ENCODE results near the gene AGBL4.

DNA sequence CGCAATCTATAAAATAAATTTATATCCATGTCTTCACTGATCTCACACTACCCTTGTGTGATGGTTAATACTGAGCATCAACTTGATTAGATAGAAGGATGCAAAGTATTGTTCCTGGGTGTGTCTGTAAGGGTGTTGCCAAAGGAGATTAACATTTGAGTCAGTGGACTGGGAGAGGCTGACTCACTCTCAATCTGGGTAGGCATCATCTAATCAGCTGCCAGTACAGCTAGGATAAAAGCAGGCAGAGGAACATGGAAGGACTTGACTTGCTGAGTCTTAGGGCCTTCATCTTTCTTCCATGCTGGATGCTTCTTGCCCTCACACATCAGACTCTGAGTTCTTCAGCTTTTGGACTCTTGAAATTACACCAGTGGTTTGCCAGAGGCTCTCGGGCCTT lies 615.4 kb downstream of the AGBL4 start:
- TF ChIP-seq, protein P1, sequence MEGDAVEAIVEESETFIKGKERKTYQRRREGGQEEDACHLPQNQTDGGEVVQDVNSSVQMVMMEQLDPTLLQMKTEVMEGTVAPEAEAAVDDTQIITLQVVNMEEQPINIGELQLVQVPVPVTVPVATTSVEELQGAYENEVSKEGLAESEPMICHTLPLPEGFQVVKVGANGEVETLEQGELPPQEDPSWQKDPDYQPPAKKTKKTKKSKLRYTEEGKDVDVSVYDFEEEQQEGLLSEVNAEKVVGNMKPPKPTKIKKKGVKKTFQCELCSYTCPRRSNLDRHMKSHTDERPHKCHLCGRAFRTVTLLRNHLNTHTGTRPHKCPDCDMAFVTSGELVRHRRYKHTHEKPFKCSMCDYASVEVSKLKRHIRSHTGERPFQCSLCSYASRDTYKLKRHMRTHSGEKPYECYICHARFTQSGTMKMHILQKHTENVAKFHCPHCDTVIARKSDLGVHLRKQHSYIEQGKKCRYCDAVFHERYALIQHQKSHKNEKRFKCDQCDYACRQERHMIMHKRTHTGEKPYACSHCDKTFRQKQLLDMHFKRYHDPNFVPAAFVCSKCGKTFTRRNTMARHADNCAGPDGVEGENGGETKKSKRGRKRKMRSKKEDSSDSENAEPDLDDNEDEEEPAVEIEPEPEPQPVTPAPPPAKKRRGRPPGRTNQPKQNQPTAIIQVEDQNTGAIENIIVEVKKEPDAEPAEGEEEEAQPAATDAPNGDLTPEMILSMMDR (conservative IDR thresholded peaks at IDR 0.05 in 1 of 2, IDR thresholded peaks at IDR 0.05 in 1 of 2; ENCODE audit: extremely low read depth in 1 of 2, insufficient read depth in 1 of 2, low read depth in 1 of 2, low read length in 2 of 2) = no peak
- no peak for TF ChIP-seq EZH2 (IDR thresholded peaks at IDR 0.05; ENCODE audit: borderline replicate concordance, low read length)

Measured in mammary epithelial cell (primary cell).